ENCODE measurements around the gene CABP1.

Gene CABP1

GRCh38 chr12:120698665-120699064, 58.2 kb downstream of the CABP1 start:
- DNase-seq: no peak

DNA sequence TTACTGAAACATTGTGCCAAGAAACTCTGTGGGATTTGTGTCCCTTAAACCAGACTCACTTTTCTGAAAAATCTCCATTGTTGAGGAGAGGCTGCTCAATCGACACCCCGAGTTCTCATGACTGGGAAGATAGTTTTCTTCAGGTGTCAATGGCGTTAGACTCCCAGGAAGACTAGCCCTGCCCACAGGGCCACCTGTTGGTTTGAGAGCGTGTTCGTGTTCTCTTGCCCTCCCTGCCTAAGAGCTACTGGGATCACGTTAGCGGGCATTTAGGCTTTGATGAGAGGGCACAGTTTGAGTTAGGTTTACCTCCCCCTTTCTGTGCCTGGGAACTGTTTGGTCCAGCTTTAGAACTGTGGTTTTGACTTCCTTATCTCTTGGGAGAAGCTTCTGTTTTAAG, 59.1 kb downstream of the CABP1 start:
- no peak for DNase-seq

GRCh38 chr12:120700886-120701285, 60.5 kb downstream of the CABP1 start:
- DNase-seq: no peak

GRCh38 chr12:120702637-120703036, 62.2 kb downstream of the CABP1 start:
- DNase-seq: no peak

GRCh38 chr12:120703311-120703942, 63.0 kb downstream of the CABP1 start:
- no peak for DNase-seq

DNA sequence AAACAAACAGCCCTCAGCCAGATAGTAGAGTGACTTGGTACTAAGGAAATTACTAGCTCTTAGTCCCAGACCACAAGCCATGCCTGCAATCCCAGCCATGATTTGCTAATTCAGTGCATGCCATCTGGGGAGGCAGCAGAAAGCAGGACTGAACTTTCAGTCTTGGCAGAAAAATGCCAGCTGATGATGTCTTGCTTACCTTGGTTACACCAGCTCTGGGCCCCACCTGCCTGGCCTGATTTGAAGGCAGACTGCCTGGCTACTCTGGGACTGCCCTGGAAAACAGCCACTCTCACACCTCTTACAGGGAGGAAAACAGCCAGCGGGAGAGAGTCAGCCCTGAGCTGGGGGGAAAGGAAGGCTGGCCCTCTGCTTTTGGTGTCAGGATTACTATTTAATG, 65.2 kb downstream of the CABP1 start:
- no peak for DNase-seq

DNA sequence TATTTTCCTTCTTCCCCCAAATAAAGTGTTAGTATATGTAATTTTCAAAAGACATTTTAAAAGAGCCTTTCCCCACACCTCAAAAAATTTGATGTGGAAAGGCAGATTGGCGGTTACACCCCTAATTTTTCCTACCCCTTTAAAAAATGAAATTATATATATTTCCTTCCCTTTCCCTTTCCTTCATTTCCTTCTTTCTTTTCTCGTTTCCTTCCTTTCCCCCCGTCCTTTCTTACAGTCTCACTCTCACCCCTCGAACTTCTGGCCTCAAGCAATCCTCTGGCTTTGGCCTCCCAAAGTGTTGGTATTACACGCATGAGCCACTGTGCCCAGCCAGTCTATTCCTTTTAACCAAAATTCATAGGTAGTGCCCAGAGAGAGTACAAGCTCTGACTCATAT, 65.6 kb downstream of the CABP1 start:
- no peak for DNase-seq

- no peak for DNase-seq
Measured at GRCh38 chr12:120708651-120709050, 68.2 kb downstream of the CABP1 start.

DNA sequence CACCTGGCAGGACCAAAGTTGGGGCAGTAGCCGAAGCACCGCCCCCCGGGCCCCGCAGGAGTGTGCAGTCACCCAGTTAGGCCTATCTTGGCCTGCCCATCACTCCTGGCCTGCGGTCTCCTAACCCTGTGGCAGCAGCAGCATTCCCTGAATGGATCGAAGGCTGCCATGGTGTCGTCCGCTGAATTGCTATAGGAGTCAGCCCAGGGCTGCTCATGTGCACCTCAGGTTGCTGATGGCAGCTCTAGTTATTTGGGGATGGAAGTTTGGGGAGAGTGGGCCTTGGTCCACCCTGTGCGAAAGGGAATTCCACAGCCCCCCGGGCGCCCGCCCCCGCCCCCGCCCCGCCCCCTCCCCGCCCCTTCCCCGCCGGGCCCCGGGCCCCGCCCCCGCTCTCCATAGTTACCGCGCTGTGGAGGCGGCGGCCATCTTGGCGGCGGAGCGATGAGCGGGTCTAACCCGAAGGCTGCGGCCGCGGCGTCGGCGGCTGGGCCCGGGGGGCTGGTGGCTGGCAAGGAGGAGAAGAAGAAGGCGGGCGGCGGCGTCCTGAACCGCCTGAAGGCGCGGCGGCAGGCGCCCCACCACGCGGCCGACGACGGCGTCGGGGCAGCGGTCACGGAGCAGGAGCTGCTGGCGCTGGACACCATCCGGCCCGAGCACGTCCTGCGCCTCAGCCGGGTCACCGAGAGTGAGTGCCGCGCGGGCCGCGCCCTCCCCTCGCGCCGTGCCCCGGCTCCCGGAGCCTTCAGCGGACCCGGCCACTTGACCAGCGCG, 69.8 kb downstream of the CABP1 start, which contains the start of gene UNC119B:
TSS of gene UNC119B (plus strand) at position 428 of the 774 bp plus-strand sequence. CDS start at position 445, 17 bp downstream.
- peak; percentile 38 to 71 for DNase-seq

- peak in 1 of 2 experiments; percentile 12 for DNase-seq
Measured at GRCh38 chr12:120710805-120711296, 70.4 kb downstream of the CABP1 start.

- no peak for DNase-seq
Measured at GRCh38 chr12:120711411-120711810, 71.0 kb downstream of the CABP1 start.

- no peak for DNase-seq
Measured at GRCh38 chr12:120712610-120713009, 72.2 kb downstream of the CABP1 start.

DNA sequence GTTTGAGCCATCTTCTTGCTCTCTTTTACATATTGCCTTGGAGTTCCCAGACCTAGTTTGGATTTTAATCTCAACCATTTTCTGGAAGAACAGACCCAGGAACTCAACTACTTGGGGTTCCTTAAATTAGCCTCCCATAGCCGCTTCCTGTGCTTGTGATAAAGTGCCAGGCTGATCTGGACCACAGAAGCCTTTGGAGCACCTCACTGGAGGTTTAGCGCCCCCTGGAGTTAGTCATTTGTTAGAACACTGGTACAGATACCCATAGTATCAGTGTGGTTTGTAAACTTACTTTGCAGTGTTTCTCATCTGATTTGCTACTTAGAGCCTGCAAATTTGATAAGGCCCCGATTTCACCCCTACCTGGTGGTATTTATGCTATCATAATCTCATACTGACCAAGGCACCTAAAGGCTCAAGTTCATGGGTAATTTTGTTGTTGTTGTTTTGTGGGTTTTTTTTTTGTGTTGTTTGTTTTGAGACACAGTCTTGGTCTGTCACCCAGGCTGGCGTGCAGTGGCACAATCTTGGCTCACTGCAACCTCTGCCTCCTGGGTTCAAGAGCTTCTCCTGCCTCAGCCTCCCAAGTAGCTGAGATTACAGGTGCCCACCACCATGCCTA, 73.5 kb downstream of the CABP1 start:
- DNase-seq: peak; percentile 78 to 85

Measured in SHP77 (cell line).